C4-2B (cell line): Measurements from ENCODE around the gene CHMP5.

Experiments
- ZFX ChIP-seq: fragments of 450-650 bp; IDR thresholded peaks from 2 replicates; pipeline ENCODE4 v1.6.1; 2017
- TF ChIP-seq, protein P1 (sequence below): fragments of 450-650 bp; conservative IDR thresholded peaks from 2 replicates; pipeline ENCODE4 v1.5.1; 2017; ENCODE audit warnings: mild to moderate bottlenecking

DNA sequence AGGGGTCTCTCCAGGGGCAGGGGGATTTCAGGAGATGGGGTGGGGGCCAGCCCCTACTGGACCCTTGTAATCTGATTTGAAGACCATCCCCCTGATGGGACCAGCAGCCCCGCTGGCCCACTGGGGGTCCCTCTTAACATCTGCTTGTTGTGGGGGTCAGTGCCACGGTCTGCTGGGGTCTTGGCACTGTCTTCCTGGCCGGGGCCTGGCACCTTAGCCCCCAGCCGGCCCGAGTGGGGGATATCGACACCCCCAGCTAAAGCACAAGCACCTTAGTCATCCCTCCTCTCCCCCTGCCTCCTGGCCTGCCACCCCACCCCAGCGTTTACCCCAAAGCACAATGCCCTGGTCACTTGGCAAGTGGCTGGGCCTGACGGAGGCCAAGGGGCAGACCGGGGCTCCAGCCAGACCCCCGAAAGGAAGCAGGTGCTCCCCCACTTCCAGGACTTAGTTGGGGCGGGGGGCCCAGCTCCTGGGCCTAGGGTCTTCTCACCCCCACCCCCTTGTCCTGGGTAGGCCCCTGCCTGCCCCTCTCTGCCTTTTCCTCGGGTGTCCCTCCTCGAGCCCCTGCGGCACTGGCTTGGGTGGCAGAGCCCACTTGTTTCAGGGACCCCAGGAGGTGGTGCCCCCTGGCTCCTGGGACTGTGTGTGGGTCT is 24.1 kb downstream of the CHMP5 start:
- TF ChIP-seq, protein P1, sequence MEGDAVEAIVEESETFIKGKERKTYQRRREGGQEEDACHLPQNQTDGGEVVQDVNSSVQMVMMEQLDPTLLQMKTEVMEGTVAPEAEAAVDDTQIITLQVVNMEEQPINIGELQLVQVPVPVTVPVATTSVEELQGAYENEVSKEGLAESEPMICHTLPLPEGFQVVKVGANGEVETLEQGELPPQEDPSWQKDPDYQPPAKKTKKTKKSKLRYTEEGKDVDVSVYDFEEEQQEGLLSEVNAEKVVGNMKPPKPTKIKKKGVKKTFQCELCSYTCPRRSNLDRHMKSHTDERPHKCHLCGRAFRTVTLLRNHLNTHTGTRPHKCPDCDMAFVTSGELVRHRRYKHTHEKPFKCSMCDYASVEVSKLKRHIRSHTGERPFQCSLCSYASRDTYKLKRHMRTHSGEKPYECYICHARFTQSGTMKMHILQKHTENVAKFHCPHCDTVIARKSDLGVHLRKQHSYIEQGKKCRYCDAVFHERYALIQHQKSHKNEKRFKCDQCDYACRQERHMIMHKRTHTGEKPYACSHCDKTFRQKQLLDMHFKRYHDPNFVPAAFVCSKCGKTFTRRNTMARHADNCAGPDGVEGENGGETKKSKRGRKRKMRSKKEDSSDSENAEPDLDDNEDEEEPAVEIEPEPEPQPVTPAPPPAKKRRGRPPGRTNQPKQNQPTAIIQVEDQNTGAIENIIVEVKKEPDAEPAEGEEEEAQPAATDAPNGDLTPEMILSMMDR = no peak
- no peak for TF ChIP-seq ZFX
